ENCODE results near the gene COQ3. TPM values are rescaled to one million over a fixed set of nuclear protein-coding genes. Genes with fewer than 3 reads are reported as not detected.

Gene COQ3
- total and polyA plus RNA-seq, 2 of the 8 experiments (the other 6 are each of a cell fraction or from before 2014, with no cell fraction given) = 8.4 to 16.2 TPM

DNA sequence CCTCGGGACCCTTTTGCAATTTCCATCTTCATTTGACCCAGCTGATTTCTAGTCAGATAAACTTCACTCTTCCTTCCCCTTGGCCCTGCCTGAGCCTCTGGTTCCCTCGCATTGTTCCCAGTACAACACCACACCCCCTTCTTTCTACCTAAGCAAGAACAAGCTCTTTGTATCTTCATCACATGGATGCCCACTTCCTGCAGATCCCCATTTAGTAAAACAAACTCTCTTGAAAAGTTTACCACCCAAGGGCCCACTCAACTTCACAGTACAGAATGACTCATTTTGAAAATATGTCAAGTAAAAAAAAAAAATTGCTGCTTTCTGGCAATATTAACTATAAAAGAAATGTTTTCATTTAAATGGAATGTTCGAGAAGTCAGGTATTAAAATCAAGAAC lies 49.7 kb downstream of the COQ3 start:
- Histone ChIP-seq H2BK15ac (ENCODE audit: low read length) (no peak overlapping the region), H3K27ac (ENCODE audit: low read depth, low read length) (no peak overlapping the region), H2AFZ (ENCODE audit: low read length) (no peak overlapping the region), H2AK5ac (ENCODE audit: low read depth, low read length) (no peak overlapping the region), H4K20me1 (replicated peaks in 1 of 2; ENCODE audit: control insufficient read depth in 1 of 2, insufficient read depth in 2 of 2, low read length in 2 of 2) (no peaks in the 10 kb centered on the region), H2BK5ac (ENCODE audit: low read depth, low read length) (no peak overlapping the region), H2BK12ac (ENCODE audit: low read depth, low read length) (no peak overlapping the region), H3K4me3 (ENCODE audit: extremely low read depth in 1 of 4, insufficient read depth in 2 of 4, low read depth in 3 of 4, low read length in 4 of 4) (peak overlapping the region in 1 of 4 experiments; percentile 2; a peak in 1 of 8 replicates), H4K8ac (ENCODE audit: extremely low read depth, insufficient read depth, low read length) (no peak overlapping the region), H2BK120ac (replicated peaks; ENCODE audit: low read depth, low read length) (no peak overlapping the region), H3K4me2 (ENCODE audit: insufficient read depth in 1 of 2, low read depth in 2 of 2, low read length in 2 of 2) (peak overlapping the region in 1 of 2 experiments; percentile 38; a peak in 2 of 4 replicates), H3K23me2 (ENCODE audit: low read depth, low read length) (peaks cover 8% of the 10 kb centered on the region), H4K5ac (ENCODE audit: insufficient read length, low read depth, low read length) (no peak overlapping the region), H3K18ac (ENCODE audit: extremely low read depth, low read length) (no peak overlapping the region), H3K9me3 (ENCODE audit: insufficient read depth in 2 of 2, low read depth in 1 of 2, low read length in 1 of 2) (no peaks in the 10 kb centered on the region), H3K79me2 (ENCODE audit: control insufficient read depth in 1 of 2, insufficient read depth in 2 of 2, low read length in 2 of 2) (peaks cover 0 to 9% of the 10 kb centered on the region in 2 experiments; a peak in 1 of 4 replicates), H3K56ac (replicated peaks; ENCODE audit: insufficient read length, low read depth, low read length) (no peak overlapping the region), H4K91ac (replicated peaks; ENCODE audit: insufficient read length, low read length) (no peak overlapping the region), H3K79me1 (ENCODE audit: low read depth, low read length) (no peaks in the 10 kb centered on the region; the same call in 1 of the 2 replicates), H3K4ac (replicated peaks; ENCODE audit: insufficient read length, low read depth, low read length) (no peak overlapping the region), H3K9ac (replicated peaks in 1 of 4; ENCODE audit: extremely low read depth in 1 of 4, low read depth in 3 of 4, low read length in 3 of 4) (no peak overlapping the region), H3K14ac (ENCODE audit: insufficient read length) (no peak overlapping the region), H3K4me1 (replicated peaks in 1 of 4; ENCODE audit: control insufficient read depth in 3 of 4, insufficient read depth in 4 of 4, low read length in 3 of 4) (peaks cover 0 to 15% (median 8%) of the 10 kb centered on the region in 4 experiments; a peak in 5 of 7 replicates), H3K23ac (ENCODE audit: insufficient read length) (no peak overlapping the region), H2BK20ac (ENCODE audit: low read length) (no peak overlapping the region), H3K36me3 (ENCODE audit: control insufficient read depth in 2 of 4, insufficient read depth in 4 of 4, low read length in 3 of 4) (peaks cover 0 to 3% (median 0%) of the 10 kb centered on the region in 4 experiments; a peak in 2 of 8 replicates), H3K27me3 (replicated peaks in 1 of 4; ENCODE audit: control insufficient read depth in 3 of 4, extremely low read depth in 1 of 4, insufficient read depth in 3 of 4, low read length in 3 of 4) (no peaks in the 10 kb centered on the region)
- FAIRE-seq (no peak), DNase-seq (ENCODE audit: low read depth in 1 of 2, low spot score in 2 of 2) (no peak)
- ChIA-PET CTCF (ENCODE audit: partially characterized antibody) (interaction anchor here (0.6 to 5.6 kb wide), 4 partner anchors 9 to 280 kb away, joined by 3 to 67 read pairs (median 13); no protein-coding TSS in a partner anchor), POLR2A (ENCODE audit: partially characterized antibody) (interaction anchor here (2.5 to 2.7 kb wide), 5 partner anchors 10 to 81 kb away, joined by 8 to 9 read pairs (median 9); partner anchors contain the start of genes COQ3 and PNISR)
- WGBS, 2 experiments (ENCODE audit: extremely low coverage in 1 of 2, insufficient coverage in 1 of 2, insufficient read length in 1 of 2, insufficient replicate concordance in 2 of 2, low coverage in 1 of 2, low lambda C conversion rate in 2 of 2, missing lambda C conversion rate in 1 of 2) = 56% methylated on average over 3 of the region's 3 CpGs; no CpG with 5 or more reads in 1 of the 2 experiments
- TF ChIP-seq KDM4A (IDR thresholded peaks at IDR 0.05; ENCODE audit: low read depth, low read length, severe bottlenecking) = no peak
- TF ChIP-seq RNF2 (IDR thresholded peaks at IDR 0.05; ENCODE audit: borderline replicate concordance, low read depth, low read length, missing control alignments, poor library complexity, severe bottlenecking) = no peak

Data from H1 (cell line).